HG03103 (cell line): ENCODE results near the gene MYADML2.

Experiments used
- ATAC-seq: cut with Tn5 transposase; IDR thresholded peaks from one replicate; pipeline ENCODE4 v1.9.1; 2021; ENCODE audit warnings: low read depth; ENCODE audit not compliant: unreplicated experiment

Gene MYADML2

DNA sequence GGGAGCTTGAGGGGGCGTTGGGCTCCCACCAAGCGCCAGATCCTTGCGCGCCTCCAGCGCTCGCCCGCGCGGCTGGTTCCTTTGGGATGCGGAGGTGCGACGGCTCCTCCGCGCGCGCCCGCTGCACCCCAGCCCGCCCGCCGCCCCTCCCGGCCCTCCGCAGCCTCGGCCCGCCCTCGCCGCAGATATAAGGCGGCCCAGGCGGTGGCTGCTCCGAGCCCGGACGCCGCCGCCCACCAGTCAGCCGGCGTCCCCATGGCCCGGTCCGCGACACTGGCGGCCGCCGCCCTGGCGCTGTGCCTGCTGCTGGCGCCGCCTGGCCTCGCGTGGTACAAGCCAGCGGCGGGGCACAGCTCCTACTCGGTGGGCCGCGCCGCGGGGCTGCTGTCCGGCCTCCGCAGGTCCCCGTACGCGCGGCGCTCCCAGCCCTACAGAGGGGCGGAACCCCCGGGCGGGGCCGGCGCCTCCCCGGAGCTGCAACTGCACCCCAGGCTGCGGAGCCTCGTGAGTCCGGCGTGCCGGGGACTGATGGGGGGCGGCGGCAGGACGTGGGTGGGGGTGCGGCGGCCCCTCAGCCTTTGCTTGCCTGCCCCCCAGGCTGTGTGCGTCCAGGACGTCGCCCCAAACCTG, 44.9 kb downstream of the MYADML2 start, which contains the start of gene NPB:
NPB (plus strand) TSS at position 216 of the 630 bp plus-strand sequence; CDS start at position 256, 40 bp downstream.
- no peak for ATAC-seq

DNA sequence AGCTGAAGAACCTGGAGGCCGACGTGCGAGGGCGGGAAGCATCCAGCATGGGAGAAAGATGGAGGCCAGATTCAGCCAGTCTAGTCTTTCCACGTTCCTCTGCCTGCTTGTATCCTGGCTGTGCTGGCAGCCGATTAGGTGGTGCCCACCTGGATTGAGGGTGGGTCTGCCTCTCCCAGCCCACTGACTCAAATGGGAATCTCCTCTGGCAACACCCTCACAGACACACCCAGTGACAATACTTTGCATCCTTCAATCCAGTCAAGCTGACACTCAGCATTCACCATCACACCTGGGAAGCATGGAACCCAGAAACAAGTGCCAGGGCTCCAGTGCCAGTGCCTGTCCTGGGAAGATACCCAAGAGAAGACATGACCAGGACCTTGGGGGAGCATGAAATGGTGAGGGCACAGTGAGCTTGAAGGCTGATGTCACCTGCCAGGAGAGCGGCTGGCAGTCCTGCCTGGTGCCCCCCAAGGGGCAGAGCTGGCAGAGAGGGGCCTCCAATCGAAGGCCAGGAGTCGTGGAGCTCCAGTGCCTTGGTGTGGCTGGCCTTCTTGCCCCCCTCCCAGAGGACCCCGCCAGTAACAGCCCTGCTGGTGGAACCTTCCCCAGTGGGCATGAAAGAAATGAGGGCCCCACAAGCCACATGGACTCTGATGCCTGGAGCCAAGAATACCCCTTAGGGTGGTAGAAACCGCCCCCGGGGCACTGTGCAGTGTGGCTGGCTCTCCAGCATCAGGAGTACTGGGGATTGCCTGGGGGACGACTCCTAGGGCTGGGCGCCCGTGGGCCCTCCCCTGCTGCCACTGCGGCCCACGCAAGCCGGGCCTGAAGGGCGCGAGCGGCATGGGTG, 45.6 kb downstream of the MYADML2 start:
- ATAC-seq = no peak

DNA sequence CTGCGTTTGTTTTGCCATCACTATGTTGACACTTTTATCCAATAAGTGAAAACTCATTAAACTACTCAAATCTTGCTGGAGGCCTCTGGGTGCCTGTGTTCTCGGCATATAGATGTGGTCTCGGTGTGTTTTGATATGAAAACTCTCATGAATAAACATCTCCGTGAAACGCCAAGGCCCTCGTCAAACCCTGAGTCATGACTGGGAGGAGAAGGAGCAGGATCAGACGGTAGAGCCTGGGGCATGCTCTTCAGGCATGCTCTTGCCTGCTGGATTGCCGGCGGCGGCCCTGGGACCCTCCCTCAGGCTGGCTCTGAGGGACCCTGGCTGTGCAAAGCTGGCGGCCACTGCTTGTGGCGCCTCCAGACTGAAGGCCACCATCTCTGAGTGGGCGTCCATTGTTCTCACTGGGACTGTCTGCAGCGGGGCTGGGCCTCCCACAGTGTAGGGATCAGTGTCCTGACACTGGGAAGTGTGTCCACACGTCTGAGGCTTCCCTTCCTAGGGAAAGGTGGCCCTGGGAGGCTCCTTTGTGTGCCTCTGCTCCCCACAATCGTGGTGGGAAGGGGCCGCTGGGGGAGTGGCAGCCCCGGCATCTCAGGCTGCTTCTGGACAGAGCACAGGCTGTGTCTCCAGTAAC, 46.7 kb downstream of the MYADML2 start:
- ATAC-seq = no peak

DNA sequence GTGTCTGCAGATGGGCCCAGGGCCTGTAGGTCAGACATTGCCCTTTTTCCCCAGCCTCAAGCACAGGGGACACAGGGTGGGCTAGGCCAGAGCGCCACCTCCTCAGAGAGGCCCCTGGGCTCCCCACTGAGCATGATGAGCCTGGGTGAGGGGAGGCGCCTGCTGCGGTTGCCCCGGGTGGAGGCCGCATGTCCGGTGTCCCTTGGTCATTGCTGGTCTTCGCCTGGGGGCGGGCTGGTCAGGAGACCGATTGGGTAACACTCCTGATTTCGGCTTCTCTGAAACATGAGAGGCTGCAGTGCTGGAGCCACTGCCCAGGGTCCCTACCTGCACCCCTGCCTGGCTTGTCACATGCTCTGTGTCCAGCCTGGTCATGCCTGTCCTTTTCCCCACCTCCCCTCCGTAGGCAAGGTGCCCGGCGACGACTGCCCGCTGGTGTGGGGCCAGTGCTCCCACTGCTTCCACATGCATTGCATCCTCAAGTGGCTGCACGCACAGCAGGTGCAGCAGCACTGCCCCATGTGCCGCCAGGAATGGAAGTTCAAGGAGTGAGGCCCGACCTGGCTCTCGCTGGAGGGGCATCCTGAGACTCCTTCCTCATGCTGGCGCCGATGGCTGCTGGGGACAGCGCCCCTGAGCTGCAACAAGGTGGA, 47.4 kb downstream of the MYADML2 start:
- no peak for ATAC-seq

DNA sequence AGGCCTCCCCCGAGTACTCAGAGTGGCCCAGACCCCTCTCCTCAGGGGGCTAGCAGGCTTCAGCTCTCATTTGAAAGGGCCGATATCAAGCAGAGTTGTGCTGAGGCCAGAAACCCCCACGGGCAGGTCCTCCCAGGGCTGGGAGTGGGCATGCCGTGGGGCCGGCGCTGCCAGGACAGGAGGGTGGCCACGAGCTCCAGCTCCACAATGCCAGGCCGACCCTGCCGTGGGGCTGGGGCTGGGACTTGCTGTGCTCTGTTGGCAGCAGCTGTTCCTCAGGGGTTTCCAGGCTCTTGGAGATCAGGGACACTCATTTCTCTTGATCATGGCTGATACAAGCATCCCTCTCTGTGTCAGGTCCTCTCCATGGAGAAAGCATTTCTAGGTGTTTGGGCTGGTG, 48.1 kb downstream of the MYADML2 start:
- no peak for ATAC-seq

DNA sequence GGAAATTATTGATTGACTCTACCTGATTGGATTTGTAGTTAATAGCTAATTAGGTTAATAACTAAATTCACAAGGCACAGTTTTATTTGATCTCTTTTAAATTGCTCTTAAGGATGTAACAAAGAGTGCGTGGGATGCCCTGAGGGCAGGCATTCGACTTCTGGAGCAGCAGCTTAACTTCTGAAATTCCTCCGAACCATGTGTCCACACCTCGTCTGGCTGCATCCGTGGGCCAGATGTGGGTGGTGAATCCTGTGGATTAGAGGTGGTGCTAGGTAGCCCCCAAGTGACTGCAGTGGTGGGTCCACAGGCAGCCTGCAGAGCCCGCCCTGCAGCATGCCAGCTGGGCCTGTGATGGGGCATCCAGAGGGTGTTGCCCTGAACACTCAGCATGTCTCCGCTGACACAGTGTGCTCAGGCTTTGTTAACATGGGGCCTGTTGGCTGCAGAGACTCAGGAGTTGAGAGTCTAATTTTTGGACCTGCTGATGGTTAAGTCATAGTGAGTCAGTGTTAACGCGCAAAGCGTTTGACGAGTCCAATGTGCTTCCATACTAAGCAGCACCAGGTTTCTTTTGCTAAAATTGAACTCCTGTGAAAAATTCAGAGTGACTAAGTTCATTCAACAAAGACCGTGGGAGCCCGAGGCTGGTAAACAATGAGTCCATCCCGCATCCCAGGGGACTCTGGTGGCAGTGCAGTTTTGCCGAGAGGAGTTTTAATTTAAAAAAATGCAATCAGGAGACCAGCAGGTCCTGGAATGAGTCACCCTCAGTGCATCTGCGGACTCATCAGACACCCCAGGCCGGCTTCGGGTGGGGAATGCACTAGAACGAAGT, 48.8 kb downstream of the MYADML2 start:
- no peak for ATAC-seq

DNA sequence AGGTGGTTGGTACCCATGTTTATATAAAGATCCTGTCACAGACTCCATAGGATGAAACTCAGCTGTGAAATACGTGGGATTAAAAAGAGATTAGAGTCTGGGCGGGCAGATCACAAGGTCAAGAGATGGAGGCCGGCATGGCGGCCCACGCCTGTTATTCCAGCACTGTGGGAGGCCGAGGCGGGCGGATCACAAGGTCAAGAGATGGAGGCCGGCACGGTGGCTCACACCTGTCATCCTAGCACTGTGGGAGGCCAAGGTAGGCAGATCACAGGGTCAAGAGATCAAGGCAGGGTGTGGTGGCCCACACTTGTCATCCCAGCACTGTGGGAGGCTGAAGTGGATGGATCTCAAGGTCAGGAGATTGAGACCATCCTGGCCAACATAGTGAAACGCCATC, 51.6 kb downstream of the MYADML2 start:
- ATAC-seq = no peak

DNA sequence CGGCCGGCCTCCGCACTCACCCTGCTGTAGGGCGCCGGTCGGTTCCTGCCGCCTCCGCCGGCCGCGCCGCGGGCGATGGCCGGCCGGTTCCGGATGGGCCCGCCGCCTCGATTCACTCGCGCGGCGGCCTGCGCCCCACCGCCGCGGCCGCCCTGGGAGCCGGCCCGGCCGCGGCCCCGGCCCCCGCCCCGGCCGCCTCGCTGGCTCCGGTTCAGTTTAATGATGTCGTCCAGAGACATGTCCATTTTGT, 55.8 kb downstream of the MYADML2 start:
- ATAC-seq = no peak

DNA sequence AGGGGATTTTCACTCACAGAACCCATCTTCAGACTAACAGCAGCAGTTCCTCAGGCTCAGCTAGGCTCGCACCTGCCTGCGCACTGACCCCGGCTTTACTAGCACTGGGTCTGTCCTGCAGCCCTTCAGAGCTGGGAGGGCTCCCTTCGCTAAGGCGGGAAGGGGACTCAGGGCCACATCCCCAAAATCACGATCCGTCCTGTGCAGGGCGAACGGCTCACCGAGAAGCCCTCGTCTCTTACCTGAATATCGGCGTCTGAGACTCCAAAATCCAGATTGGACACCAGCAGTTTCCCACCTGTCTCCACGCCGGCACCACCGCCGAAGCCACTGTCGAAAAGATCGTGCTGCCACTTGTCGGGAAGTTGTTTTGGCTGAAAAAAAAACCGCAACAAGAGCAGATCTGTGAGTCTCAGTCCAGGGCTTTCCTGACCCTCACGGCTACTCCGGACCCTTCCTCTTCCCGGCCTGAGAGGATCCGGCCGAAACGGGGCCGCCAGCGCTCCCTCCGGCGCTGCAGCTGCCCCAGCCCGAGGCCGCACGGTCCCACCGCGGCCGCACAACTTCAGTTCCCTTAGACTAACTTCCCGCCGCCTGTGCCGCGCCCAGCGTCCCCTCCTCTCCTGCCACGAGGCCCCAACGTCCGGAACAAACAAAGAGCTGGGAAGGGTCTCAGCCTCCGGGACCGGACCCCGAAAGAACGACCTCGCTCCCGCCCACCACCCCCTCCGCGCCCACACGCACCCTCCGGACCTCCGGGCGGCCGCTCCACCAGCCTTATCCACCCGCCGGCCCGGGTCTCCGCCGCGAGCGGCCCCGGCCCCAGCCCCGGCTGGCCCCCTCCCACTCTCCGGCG, 56.4 kb downstream of the MYADML2 start:
- ATAC-seq = peak; percentile 4
